Astrocyte of the cerebellum (primary cell): ENCODE measurements around the gene ANKFN1.

Source experiments
- DNase-seq: peaks from one replicate; pipeline ENCODE4 v3.0.0-alpha.2; 2011; ENCODE audit warnings: low read depth
- H3K4me3 ChIP-seq: 2 replicates; pipeline ENCODE4 v1.5.1; 2011; ENCODE audit warnings: mild to moderate bottlenecking, low read depth, low read length, moderate library complexity
- CTCF ChIP-seq: IDR thresholded peaks from 2 replicates; pipeline ENCODE4 v1.5.1; 2012; ENCODE audit warnings: low read length, low read depth, moderate library complexity, mild to moderate bottlenecking; ENCODE audit errors: missing control alignments
- in situ Hi-C: cut with HindIII; loops from 2 replicates; pipeline ENCODE4 v1.10.0; 2017; ENCODE audit warnings: low sequenced_read_pairs

The ANKFN1 gene

GRCh38 chr17:56557682-56558081, 404.4 kb downstream of the ANKFN1 start:
- TF ChIP-seq CTCF: no peak
- DNase-seq: no peak
- in situ Hi-C loops: no loop called here
- no peak overlapping the region for H3K4me3 ChIP-seq

GRCh38 chr17:56558088-56558487, 404.8 kb downstream of the ANKFN1 start:
- TF ChIP-seq CTCF: no peak
- DNase-seq: no peak
- in situ Hi-C loops: no loop called here
- H3K4me3 ChIP-seq: no peak overlapping the region
